Thoracic aorta (tissue), 2 donors: ENCODE measurements around the gene GZMA. TPM values are rescaled to one million over a fixed set of nuclear protein-coding genes. Genes with fewer than 3 reads are reported as not detected.

Experiments
- ATAC-seq: fragments of 150-250 bp; one replicate; pipeline ENCODE4 v1.8.0; 2017; ENCODE audit warnings: low read depth; ENCODE audit not compliant: insufficient number of reproducible peaks, low FRiP score
- DNase-seq: peaks from one replicate; pipeline ENCODE4 v3.0.0-alpha.2; 2020; ENCODE audit warnings: low spot score
- H3K27ac ChIP-seq, 2 donors: fragments of 200-600 bp; sonication (generic); 1 replicate in 1 of 2; 2 replicates in 1 of 2; pipeline ENCODE4 v1.5.1; 2016; ENCODE audit warnings: mild to moderate bottlenecking in 2 of 2, moderate library complexity in 2 of 2
- H3K27me3 ChIP-seq: fragments of 200-600 bp; sonication (generic); replicated peaks from 2 replicates; pipeline ENCODE4 v1.6.0; 2016; ENCODE audit warnings: mild to moderate bottlenecking; ENCODE audit not compliant: insufficient read depth
- H3K36me3 ChIP-seq: fragments of 200-600 bp; sonication (generic); one replicate; pipeline ENCODE4 v1.5.1; 2016
- H3K4me1 ChIP-seq, 2 donors: fragments of 200-600 bp; sonication (generic); 1 replicate in 1 of 2; 2 replicates in 1 of 2; pipeline versions ENCODE4 v1.5.1 to v1.6.0; 2016; ENCODE audit warnings: low read depth in 2 of 2, mild to moderate bottlenecking in 1 of 2; ENCODE audit not compliant: control insufficient read depth in 1 of 2
- H3K4me3 ChIP-seq: fragments of 200-600 bp; sonication (generic); 2 replicates; pipeline ENCODE4 v1.5.1; 2016; ENCODE audit warnings: mild to moderate bottlenecking
- H3K9me3 ChIP-seq: fragments of 200-600 bp; sonication (generic); 2 replicates; pipeline ENCODE4 v1.5.1; 2016
- total RNA-seq, 2 donors: library from RNA; depleted of rRNA; stranded (reverse); fragments of >200 nt; gene quantifications; one replicate each; pipeline versions ENCODE4 v1.1.0 to v1.2.3, GENCODE V29; 2016
- TF ChIP-seq, protein P1 (sequence below): fragments of 200-600 bp; sonication (generic); IDR thresholded peaks from one replicate; pipeline ENCODE4 v1.5.1; 2019; ENCODE audit warnings: antibody characterized with exemption

GZMA gene
- total RNA-seq, 2 donors from 2014 or later, result 1.1 to 1.6 TPM

DNA sequence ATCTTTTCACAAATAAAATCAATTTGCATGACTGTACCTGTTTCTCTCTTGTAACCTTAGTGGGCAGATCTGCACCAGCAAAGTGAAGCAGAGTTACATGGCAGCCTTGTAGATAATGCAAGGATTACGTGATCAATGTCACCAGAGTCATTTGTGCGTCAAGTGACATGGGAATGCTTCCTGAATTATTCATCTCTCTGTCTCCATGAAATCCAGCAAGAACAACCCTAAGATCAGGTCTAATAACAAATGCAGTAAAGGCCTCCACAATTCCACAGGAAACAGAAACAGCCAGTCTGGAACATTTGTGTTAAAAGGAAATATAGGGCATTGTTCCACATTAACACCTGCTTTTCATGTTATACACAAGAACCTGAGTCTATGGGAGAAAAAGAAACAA, 7.8 kb downstream of the GZMA start:
- H3K36me3 ChIP-seq, result no peaks in the 10 kb centered on the region
- H3K27ac ChIP-seq, result no peak overlapping the region
- TF ChIP-seq, protein P1, sequence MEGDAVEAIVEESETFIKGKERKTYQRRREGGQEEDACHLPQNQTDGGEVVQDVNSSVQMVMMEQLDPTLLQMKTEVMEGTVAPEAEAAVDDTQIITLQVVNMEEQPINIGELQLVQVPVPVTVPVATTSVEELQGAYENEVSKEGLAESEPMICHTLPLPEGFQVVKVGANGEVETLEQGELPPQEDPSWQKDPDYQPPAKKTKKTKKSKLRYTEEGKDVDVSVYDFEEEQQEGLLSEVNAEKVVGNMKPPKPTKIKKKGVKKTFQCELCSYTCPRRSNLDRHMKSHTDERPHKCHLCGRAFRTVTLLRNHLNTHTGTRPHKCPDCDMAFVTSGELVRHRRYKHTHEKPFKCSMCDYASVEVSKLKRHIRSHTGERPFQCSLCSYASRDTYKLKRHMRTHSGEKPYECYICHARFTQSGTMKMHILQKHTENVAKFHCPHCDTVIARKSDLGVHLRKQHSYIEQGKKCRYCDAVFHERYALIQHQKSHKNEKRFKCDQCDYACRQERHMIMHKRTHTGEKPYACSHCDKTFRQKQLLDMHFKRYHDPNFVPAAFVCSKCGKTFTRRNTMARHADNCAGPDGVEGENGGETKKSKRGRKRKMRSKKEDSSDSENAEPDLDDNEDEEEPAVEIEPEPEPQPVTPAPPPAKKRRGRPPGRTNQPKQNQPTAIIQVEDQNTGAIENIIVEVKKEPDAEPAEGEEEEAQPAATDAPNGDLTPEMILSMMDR, result no peak
- DNase-seq (no peak), ATAC-seq (no peak)
- no peak overlapping the region for H3K4me3 ChIP-seq
- H3K4me1 ChIP-seq, result no peaks in the 10 kb centered on the region
- no peaks in the 10 kb centered on the region for H3K9me3 ChIP-seq
- no peaks in the 10 kb centered on the region for H3K27me3 ChIP-seq

DNA sequence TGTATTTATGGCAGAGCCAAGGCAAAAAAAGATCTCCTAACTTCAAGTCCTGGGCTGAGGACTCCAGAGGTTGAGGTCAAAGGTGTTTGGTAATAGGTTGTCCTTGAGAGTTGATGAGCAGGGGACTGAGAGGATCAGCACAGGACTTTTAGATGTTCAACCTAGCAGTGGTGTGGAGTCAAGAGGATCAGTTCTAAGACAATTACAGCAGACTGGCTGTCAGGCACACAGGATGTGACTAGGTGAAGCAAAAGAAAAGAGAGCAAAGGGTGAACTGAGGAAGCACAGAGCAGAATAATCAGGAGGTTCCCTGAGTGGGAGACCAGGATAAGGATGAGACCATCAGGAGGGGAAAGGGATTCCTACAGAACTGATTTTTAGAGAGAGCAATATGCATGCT, 10.9 kb downstream of the GZMA start:
- TF ChIP-seq, protein P1, result no peak
- Histone ChIP-seq H3K9me3 (no peaks in the 10 kb centered on the region), H3K4me1 (no peaks in the 10 kb centered on the region), H3K27ac (no peak overlapping the region), H3K36me3 (no peaks in the 10 kb centered on the region), H3K27me3 (no peaks in the 10 kb centered on the region), H3K4me3 (no peak overlapping the region)
- ATAC-seq (no peak), DNase-seq (no peak)

DNA sequence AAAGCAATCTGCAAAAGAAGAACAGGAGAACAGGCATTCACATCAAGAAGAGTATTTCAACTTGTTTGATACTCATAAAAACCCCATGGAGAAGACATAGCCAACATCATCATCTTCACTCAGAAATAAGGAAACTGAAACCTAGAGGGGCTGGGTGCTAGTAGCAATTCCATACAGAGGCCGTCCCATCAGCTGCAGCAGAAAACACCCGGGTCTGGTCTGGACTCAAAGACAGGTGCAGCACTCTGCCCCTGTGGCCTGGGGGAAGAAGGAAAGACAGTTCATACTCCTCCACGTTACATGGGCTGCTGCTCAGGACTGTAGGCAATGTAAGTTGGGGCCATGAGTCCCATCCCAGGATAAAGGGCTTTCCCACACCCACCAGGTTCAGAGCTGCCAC, 11.6 kb downstream of the GZMA start:
- DNase-seq, result no peak
- no peak overlapping the region for H3K27ac ChIP-seq
- ATAC-seq, result no peak
- no peak overlapping the region for H3K4me3 ChIP-seq
- H3K4me1 ChIP-seq, result no peaks in the 10 kb centered on the region
- no peaks in the 10 kb centered on the region for H3K36me3 ChIP-seq
- no peaks in the 10 kb centered on the region for H3K27me3 ChIP-seq
- no peaks in the 10 kb centered on the region for H3K9me3 ChIP-seq
- TF ChIP-seq, protein P1, result no peak

DNA sequence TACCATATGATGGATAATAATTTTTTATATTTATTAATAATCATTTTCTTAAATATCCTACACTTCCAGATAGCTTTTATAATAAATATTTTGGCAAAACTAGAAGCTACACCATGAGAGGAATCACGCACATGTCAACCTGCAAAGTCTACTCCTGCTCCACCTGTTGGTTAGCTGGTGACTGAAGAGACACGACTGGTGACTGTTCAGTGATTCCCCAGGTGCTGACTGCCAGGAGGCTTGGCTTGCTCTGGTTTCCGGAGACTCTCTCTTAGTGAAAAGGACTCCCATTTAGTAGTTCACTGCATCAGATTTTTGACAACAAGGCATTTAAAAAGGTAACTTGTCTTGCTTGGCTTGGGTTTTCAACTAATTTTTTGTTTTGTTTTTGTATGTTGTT, 20.9 kb downstream of the GZMA start:
- Histone ChIP-seq H3K27me3 (no peaks in the 10 kb centered on the region), H3K4me3 (no peak overlapping the region), H3K27ac (no peak overlapping the region), H3K9me3 (no peaks in the 10 kb centered on the region), H3K36me3 (no peaks in the 10 kb centered on the region), H3K4me1 (no peaks in the 10 kb centered on the region)
- TF ChIP-seq, protein P1, result no peak
- ATAC-seq (no peak), DNase-seq (no peak)

- no peaks in the 10 kb centered on the region for H3K4me1 ChIP-seq
- ATAC-seq, result no peak
- DNase-seq, result no peak
- H3K36me3 ChIP-seq, result no peaks in the 10 kb centered on the region
- H3K9me3 ChIP-seq, result no peaks in the 10 kb centered on the region
- no peak overlapping the region for H3K27ac ChIP-seq
- no peak overlapping the region for H3K4me3 ChIP-seq
- no peaks in the 10 kb centered on the region for H3K27me3 ChIP-seq
- TF ChIP-seq, protein P1, result no peak
These were observed 31.7 kb downstream of the GZMA start for GRCh38 chr5:55134053-55134722.
